GM19452 (cell line): ENCODE data around the gene TP73.

Experiments
- ATAC-seq: cut with Tn5 transposase; IDR thresholded peaks from one replicate; pipeline ENCODE4 v1.9.1; 2021; ENCODE audit not compliant: unreplicated experiment

Gene TP73

DNA sequence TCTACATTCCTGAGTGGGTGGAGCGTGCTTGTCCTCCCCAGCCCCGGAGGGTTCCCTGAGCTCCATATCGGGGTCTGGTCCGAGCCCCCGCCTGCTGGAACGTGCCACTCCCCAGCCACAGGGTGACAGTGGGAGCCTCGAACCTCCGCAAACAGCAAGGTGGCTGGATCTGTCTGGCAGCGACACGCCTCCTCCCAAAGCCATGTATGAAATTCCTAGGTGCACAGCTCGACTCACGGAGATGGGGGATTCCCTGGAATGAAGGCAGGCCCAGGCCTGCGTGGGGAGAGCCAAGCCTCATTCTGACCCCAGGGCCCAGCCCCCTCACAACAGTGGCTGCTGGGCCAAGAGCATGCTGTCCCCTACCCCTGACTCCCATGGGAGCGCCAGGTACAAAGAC lies 32.9 kb downstream of the TP73 start:
- no peak for ATAC-seq

DNA sequence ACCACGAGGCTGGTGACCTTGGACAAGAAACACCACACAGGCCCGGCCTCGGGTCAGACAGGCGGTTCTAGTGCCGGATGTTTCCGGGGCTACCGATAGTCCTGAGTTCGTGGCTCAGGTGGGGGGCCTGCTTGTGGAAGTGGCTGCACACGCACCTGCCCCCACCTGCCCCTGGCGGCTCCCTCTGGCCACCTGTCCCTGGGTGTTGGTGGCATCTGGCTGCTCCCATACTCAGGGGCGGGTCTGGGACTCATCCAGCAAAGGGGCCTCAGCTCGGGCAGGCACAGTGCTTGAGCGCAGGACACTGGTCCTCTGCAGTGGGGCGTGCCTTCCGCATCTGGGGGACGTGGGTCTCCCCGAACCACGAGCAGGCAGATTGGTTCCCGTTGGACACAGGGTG lies 33.6 kb downstream of the TP73 start:
- ATAC-seq = no peak

DNA sequence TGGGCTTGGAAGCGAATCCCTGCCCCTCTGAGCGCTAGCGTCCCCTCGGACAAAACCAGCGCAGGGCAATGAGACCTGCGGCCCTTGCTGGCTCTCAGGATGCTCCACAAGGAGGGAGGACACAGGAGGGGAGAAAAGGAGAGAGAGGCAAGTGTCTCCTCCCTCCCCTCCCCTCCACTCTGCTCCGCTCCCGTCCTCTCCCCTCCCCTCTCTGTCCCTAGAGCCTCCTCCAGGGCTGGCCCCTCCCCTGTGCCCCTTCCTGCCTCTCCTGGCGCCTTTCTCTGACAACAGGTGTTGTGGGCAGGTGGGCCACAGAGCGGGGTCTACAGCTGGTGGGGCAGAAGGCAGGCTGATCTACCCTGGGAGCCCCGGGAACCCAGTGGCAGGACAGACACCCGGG lies 35.2 kb downstream of the TP73 start:
- no peak for ATAC-seq

DNA sequence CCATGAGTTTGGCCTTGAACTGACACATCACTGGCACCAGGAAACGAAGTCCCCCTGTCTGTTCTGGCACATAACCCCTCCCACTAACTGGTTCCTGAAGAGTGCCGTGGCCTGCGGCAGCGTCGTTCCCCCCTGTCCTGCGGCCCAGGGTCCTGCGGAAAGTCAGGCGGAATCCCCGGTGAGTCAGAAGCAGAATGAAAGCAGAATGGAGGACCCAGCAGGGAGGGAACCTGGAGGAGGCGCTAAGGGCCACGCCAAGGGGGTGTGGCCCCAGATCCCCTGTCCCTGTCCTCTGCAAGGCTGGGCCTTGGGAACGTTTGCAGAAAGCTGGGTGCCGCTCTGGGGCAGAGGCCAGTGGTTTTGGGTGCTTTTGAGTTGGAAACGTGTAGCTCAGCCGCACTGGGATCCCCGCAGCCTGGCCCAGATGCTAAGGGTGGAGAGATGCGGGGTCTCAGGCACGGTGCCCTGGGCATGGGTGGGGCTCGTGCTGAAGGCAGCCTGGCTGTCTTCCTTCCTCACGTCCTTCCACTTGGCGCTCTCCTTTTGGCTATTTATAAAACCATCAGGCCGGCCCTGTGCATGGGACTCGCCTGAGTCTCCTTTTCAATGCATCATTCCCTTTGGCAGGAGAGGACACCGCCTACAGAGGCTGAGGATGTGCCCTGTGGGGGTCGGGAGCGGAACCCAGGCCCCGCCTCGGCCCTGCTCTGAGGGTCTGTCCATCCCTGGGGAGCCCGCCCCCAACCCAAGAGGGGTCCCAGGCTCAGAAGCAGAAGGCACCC lies 36.2 kb downstream of the TP73 start:
- no peak for ATAC-seq

DNA sequence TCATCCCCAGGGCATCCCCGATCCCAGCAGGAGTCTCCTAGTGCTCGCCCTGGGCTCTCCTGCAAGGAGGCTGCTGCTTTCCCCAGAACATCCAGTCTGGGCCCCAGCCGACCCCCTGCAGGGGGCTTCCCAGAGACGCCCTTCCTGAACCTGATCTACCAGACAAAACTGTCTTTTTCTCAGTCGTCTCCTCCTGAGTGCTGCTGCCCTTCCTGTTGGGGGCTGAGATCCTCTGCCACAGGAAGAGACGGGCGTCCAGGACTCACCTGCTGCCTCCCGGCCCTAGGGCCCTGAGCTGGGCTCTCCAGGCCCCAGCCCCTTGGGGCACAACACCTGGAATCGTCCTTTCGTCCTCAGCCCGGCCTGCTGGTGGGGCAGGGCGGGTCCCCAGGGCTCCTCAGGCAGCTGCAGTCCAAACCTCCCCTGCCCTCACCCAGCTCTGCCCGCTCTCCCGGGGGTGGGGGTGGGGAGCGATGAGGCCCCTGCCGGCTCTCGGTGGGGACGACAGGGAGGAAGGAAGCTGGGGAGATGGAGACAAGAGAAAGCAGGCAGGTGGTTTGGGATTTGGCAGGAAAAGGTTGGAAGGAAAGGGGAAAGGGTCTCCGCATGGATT lies 36.9 kb downstream of the TP73 start:
- ATAC-seq = no peak

DNA sequence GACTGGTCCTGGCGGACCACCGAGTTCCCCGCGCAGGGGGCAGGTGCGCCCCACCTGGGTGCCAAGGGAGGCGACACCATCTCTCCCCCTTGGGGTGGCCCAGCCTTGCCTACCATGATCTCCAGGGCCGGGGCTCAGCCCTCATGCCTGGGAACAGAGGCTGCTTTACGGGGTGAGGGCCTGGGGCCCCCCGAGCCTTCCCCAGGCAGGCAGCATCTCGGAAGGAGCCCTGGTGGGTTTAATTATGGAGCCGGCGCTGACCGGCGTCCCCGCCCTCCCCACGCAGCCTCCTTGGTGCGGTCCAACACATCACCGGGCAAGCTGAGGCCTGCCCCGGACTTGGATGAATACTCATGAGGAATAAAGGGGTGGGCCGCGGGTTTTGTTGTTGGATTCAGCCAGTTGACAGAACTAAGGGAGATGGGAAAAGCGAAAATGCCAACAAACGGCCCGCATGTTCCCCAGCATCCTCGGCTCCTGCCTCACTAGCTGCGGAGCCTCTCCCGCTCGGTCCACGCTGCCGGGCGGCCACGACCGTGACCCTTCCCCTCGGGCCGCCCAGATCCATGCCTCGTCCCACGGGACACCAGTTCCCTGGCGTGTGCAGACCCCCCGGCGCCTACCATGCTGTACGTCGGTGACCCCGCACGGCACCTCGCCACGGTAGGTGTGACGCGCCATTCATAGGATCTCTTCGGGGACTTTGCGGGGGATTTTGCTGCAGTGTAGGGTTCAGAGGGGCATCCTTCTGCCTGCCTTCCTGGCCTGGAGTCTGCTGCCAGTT lies 38.2 kb downstream of the TP73 start:
- no peak for ATAC-seq

DNA sequence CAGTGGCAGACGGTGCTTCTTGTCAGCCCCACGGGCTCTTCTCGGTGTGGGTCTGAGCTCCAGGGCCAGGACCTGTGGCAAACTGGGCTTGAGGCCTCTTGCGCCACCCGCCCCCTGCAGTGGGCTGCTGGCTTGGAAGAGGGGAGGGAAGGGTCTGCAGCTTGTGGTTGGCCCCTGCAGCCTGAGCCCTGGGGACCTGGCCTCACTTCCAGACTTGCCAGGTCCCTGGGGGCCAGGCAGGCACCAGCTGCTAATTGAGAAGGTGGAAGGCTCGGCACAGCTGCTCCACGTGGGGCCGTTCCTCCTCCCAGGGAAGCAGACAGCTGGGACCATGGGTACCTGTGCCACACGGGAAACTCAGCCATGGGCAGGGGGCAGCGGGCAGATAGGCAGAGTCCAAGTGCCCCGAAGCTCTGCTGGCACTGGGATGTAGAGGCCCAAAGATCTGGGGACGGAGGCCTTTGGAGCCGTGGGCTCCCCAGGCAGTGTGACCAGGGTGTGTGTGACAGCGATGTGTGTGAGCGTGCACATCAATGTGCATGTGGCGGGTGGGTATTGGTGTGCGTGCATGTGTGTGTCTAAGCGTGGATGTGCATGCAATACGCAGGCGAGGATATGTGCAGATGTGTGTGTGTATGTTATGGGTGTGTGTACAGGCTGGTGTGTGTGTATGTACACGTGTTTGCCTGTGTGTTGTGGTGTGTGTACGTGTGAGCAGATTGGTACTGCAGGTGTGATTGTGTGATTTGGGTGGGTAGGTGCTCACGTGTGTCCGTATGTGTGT lies 39.3 kb downstream of the TP73 start:
- no peak for ATAC-seq

DNA sequence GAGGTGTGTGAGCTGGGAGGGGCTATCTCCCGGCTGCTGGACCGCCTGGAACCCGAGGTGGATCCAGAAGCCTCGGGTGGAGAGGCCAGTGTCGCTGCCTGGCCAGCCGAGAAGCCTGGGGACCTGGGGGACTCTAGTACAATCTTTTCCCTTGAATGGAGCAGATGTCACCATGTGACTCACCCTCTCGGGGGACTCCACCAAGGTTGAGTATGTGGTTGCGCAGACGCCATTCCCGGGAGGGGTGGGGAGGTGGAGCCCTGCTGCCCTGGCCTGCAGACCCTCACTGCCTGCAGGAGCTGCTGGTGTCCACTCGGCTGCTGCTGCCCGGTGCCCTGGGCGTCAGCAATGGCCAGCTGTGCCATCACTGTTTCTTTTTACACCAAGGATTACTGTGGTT lies 40.3 kb downstream of the TP73 start:
- no peak for ATAC-seq

DNA sequence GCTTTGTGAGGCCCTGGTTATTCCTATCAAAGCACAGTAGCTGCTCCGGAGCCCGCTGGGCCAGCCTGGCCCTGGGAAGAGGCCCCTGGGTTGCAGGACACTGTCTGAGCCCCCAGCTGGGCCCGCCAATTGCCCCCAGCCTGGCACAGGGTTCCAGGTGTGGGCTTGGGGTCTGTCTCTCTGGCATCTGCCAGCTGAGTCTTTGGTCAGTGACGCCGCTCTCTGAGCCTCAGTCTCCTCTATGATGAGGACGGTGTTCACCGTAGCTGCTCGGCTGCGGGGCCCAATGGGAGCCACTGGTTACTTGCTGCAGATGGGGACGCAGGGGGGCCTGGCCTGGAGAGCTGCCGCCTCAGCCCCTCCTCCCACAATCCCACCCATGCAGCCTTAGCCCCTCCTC lies 41.0 kb downstream of the TP73 start:
- no peak for ATAC-seq

DNA sequence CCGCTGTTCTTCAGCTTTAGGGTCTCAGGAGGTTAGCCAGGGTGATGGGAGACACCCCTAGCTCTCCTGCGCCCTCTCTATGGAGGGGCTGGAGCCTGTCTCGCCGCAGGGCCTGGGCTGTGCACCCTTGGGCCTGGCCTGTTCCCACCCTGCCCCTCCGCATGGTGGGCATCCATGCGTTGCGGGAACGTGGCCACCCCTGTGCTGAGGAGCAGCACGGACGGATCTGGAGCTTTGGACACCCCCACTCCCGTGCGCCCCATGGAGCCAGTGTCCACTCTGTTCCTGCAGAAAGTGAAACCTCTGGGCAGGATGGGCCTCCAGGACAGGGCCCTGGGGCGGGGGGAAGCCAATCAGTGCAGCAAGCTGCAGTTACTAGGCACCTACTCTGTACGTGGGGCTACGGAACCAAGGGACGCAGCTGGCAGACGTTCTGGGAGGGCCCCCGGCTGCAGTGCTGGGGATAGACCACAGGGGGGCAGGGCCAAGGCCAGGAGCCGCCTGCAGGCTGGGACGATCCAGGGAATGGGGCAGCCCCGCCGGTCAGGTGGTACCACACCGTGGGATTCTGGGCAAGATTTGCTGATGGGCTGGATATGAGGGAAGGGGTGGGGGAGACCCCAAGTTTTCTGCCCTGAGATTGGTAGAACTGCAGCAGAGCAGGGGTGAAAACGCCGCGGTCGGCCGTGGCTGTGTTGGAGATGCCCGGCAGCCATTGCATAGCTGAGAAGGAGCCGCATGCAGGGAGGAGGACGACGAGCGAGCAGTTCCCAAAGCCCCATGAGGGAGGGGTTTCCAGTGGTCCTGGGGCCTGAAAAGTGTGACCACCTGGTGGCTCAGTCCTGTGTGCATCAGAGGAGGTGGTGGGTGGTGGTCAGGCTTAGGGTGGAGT lies 43.3 kb downstream of the TP73 start:
- ATAC-seq = no peak

DNA sequence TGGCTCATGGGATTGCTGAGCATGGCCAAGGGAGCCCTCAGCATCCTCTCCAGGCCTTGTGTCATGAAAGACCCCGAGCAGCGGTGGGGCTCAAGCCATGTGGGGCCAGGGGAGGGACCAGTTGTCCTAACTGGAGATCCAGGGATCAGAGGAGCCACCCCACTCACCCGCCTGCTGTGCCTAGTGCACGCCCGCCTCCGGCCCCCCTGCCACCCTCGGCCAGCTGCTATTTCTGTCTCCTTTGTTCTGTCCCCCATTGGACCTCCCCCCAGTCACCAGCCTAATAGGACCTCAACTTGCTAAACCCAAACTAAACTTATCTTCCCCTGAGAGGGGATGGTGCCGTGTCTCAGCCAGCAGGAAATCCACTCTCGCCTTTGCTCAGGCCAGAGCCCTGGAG lies 44.4 kb downstream of the TP73 start:
- no peak for ATAC-seq

DNA sequence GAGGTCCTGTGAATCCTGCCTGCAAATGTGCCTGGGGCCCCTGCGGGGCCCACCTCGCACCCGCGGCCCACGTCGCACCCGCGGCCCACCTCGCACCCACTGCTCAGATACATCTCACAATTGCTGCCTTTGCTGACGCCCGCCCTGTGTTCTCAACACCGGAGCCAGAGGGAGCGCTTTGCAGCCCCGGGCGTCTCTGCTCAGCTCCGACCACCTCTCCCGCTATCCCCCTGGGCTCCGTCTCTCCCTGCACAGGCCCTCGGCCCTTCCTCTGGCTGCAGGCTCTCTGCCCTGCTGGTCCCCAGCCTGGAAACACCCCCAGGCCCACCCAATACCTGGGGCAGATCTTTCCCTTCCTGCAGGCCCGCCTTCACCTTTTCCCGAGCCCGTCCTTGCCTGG lies 44.8 kb downstream of the TP73 start:
- ATAC-seq = no peak

DNA sequence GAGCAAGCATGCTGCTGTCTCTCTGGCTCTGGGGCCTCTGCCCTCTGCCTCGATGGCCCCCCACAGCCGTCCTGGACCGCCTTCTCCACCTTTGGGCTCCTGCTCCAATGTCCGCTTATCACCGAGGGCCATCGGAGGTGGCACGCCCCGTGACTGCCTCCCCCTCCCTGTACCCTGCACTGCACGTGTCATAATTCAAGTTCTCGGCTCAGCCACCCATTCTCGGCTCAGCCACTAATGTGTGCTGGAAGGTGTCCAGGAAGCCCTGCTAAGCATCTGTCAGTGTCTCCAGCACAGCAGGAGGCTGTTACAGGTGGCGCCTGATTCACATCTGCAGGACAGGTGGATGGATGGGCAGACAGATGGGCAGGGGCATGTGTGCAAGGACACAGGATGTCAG lies 45.5 kb downstream of the TP73 start:
- ATAC-seq = no peak

DNA sequence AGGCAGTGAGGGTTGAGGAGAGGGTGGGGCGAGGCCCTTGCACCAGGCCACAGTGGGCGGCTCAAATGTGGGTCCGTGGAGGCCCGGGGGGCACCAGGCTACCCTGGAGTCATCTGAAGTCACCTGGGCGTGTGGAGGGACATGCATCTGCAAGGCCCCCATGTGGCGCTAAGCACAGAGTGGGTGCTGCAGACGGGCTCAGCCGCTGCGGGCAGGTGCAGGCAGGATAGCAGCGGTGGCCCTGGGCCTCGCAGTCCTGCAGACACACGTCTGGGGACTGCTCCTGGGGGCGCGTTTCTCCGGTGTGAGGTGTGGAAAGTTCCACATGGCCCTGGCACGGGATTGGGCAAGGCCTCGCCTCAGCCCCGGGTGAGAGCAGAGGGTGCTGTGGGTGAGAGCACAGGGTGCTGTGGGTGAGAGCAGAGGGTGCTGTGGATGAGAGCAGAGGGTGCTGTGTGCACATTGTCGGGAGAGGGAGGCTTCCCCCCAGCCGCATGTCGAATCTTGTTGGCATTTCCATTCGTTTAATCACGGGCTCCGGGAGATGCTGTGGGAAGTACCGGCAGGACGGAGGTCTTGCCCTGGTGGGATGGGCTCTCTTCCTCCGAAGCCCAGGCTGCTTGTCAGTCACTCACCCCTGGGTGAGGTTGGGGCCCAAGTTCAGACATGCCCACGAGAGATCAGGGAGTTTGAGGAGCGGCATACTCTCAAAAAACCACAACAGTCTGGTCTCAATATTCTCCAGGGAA lies 46.5 kb downstream of the TP73 start:
- no peak for ATAC-seq

DNA sequence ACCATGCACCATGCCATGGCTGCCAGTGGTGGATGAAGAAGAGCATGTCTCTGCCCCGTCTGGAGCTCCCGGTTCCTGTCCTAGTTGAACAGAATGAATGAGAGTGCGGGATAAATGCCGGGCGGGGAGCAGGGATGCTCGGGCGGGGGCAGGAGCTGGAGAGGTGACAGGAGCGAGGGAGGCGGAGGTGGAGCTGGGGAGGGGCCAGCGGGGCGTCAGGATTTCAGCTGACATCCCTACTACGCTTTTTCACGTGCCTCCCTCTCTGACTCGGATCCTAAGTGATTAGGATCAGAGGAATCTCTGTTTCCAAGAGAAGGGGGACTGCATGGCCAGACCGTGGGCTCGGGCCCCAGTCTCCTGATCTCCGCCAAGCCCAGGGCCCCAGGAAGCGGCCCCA lies 47.3 kb downstream of the TP73 start:
- no peak for ATAC-seq

DNA sequence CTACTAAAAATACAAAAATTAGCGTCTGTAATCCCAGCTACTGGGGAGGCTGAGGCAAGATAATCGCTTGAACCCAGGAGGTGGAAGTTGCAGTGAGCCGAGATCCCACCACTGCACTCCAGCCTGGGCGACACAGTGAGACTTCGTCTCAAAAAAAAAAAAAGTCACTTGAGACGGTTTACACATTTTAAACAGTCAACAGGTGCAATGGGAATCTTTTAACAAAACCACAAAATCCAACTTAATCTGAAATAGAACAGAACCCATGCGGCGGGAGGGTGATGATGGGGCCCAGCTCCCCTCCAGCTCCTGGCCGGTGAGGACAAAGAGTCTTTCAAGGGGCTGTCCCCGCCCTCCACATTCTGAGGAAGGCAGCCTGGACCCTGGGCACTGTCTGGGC lies 48.3 kb downstream of the TP73 start:
- ATAC-seq = no peak

DNA sequence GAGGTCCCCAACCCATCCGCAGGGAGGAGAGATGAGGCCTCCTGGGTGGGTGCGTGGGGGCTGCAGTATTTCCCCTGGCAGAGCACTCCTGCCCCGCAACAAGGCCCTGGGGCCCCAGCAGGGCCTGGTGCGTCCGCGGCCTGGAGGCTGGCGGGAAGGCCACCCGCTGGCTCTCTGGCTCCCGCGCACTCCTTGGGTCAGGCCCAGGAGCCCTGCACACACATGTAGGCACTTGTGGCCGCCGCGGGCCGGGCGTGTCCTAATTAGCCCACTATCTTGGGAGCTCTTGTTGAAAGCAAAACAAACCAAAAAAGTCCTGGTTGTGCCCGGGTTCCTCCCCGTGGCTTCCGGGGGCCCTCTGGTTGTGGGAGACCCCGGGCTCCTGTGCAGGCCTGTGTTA lies 50.2 kb downstream of the TP73 start:
- no peak for ATAC-seq

DNA sequence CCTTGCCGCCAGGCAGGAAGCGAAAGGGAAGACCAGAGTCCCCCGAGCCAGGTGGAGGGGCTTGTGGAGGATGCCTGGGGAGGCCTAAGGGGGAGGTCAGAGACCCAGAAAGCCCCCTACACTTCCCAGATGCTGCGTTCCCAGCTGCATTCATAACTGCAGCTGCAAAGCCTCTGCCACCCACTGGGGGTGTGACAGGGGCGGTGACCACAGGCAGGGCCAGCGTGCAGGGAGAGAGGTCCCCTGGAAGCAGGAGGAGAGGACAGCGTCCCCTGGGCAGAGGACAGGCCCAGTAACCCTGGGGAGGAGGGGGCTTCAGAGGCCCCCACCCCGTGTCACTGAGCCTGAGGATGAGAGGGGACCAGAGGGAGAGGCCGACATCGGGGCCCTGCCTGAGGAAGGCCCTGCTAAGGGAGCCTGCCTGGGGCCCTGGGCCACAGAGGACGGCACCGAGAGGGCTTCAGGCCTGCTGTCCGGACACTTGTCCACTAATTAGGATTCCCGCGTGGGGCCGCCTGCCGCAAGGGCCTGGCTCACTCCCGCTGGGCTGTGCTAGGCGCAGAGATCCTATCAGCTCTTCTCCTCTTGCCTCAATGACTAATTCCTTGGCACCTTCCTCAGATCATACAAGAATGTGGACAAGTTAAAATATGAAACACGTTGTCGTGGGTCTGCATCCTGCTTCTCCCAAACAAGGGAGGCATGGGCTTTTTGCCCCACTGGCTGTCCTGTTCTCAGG lies 50.8 kb downstream of the TP73 start:
- ATAC-seq = no peak

DNA sequence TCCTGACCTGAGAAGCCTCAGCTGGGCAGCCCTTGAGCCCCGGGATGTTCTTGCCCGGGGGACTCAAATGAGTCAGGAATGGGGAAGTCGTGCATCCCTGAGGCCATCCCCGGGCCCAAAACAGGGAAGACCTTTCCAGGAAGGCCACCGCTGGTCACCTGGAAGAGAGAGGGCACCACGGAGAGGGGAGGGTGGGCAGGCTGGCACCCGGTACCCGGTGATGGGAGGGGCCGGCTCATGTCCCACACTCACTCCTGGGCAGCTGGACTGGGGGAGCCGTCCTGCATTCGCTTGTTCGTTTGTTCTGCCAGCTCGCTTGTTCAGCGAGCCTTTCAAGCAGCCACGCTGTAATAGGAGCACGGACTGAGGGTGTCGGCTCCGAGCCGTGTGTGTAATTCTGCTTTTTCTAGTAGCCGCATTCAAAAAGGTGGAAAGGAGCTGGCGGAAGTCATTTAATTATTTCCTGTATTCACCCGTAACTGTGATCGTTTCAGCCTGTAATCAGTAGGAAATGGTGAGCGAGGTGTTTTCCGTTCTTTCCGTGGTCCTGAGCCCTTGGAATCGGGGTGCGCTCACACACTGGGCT lies 51.6 kb downstream of the TP73 start:
- no peak for ATAC-seq
